Keratinocyte (primary cell): ENCODE data around the gene THBS1. TPM values are rescaled to one million over a fixed set of nuclear protein-coding genes. Genes with fewer than 3 reads are reported as not detected.
A peak's percentile ranks its signal among the peaks of the same experiment; 100 is the strongest.

Experiments
- DNase-seq: peaks from one replicate; pipeline ENCODE4 v3.0.0-alpha.2; 2011; ENCODE audit warnings: low read depth, missing footprints, low spot score
- FAIRE-seq: peaks from 2 replicates; lab custom pipeline; 2011; peaks lifted over from hg19 to GRCh38; lab: Jason Lieb, UNC
- H2AFZ ChIP-seq: 2 replicates; pipeline ENCODE4 v1.6.0; 2012; ENCODE audit warnings: low read length, control low read depth, inconsistent platforms; ENCODE audit not compliant: control insufficient read depth
- H3K27ac ChIP-seq: 2 replicates; pipeline ENCODE4 v1.5.1; 2011; ENCODE audit warnings: low read length; ENCODE audit not compliant: control insufficient read depth, insufficient read depth
- H3K27me3 ChIP-seq: 3 replicates; pipeline ENCODE4 v1.6.0; 2011; ENCODE audit warnings: low read length; ENCODE audit not compliant: control insufficient read depth, insufficient read depth; ENCODE audit errors: extremely low read depth
- H3K36me3 ChIP-seq, 2 experiments: 2 replicates in 1 of 2; 3 replicates in 1 of 2; pipeline ENCODE4 v1.5.1; 2011; ENCODE audit warnings: low read length in 2 of 2, mild to moderate bottlenecking in 1 of 2; ENCODE audit not compliant: control insufficient read depth in 2 of 2, insufficient read depth in 2 of 2; ENCODE audit errors: extremely low read depth in 1 of 2
- H3K4me1 ChIP-seq: 3 replicates; pipeline ENCODE4 v1.5.1; 2011; ENCODE audit warnings: low read length; ENCODE audit not compliant: control insufficient read depth, insufficient read depth; ENCODE audit errors: extremely low read depth
- H3K4me2 ChIP-seq: 3 replicates; pipeline ENCODE4 v1.6.0; 2011; ENCODE audit warnings: low read depth, low read length; ENCODE audit not compliant: control insufficient read depth, insufficient read depth; ENCODE audit errors: extremely low read depth
- H3K4me3 ChIP-seq, 3 experiments: fragments of 200-600 bp in 1 of 3; sonication (generic) in 1 of 3; 2 replicates in 2 of 3; 3 replicates in 1 of 3; pipeline ENCODE4 v1.5.1; 2011 to 2016; ENCODE audit warnings: low read length in 3 of 3, mild to moderate bottlenecking in 3 of 3, control low read depth in 2 of 3, inconsistent platforms in 1 of 3, low read depth in 1 of 3, mixed read lengths in 1 of 3, mixed run types in 1 of 3, moderate library complexity in 1 of 3; ENCODE audit not compliant: control insufficient read depth in 2 of 3, insufficient read depth in 2 of 3; ENCODE audit errors: extremely low read depth in 1 of 3
- H3K79me2 ChIP-seq: 2 replicates; pipeline ENCODE4 v1.6.0; 2012; ENCODE audit warnings: low read length; ENCODE audit not compliant: control insufficient read depth, insufficient read depth
- H3K9ac ChIP-seq: 3 replicates; pipeline ENCODE4 v1.6.0; 2011; ENCODE audit warnings: low read length; ENCODE audit not compliant: control insufficient read depth, insufficient read depth; ENCODE audit errors: extremely low read depth
- H3K9me1 ChIP-seq: 3 replicates; pipeline ENCODE4 v1.6.0; 2011; ENCODE audit warnings: low read length; ENCODE audit not compliant: control insufficient read depth, insufficient read depth; ENCODE audit errors: extremely low read depth
- H3K9me3 ChIP-seq: 2 replicates; pipeline ENCODE4 v1.5.1; 2012; ENCODE audit warnings: low read depth, low read length; ENCODE audit not compliant: control insufficient read depth
- H4K20me1 ChIP-seq: 3 replicates; pipeline ENCODE4 v1.6.0; 2011; ENCODE audit warnings: low read length; ENCODE audit not compliant: control insufficient read depth, insufficient read depth; ENCODE audit errors: extremely low read depth
- CTCF ChIP-seq, 3 experiments: IDR thresholded peaks in 1 of 3; conservative IDR thresholded peaks in 1 of 3; optimal IDR thresholded peaks in 1 of 3; 2 replicates in 2 of 3; 3 replicates in 1 of 3; pipeline versions ENCODE3 to v1.5.1; 2011; ENCODE audit warnings: low read length in 3 of 3, mild to moderate bottlenecking in 3 of 3, moderate library complexity in 2 of 3, control low read depth in 1 of 3, inconsistent platforms in 1 of 3; ENCODE audit not compliant: insufficient read depth in 2 of 3; ENCODE audit errors: extremely low read depth in 1 of 3
- EZH2 ChIP-seq: IDR thresholded peaks from one replicate; pipeline ENCODE4 v1.6.1; 2012; ENCODE audit warnings: inconsistent platforms, mild to moderate bottlenecking, low read length, moderate library complexity
- dilution Hi-C: fragments of 300-500 bp; cut with MboI; formaldehyde crosslinking; loops from one replicate; pipeline ENCODE4 v1.7.0; 2020; ENCODE audit warnings: low sequenced_read_pairs; ENCODE audit not compliant: extremely low pct_ligation_motif_present
- polyA plus RNA-seq, 5 experiments: library from polyadenylated mRNA; depleted of rRNA in 3 of 5; stranded (reverse) in 3 of 5; stranded (forward) in 1 of 5; unstranded in 1 of 5; fragments of >200 nt; gene quantifications; 1 replicate in 1 of 5; 2 replicates in 3 of 5; 3 replicates in 1 of 5; pipeline versions ENCODE4 v1.2.1 to v1.2.3, GENCODE V29; 2011 to 2012; ENCODE audit warnings: missing spikeins in 2 of 5, low read depth in 1 of 5, low replicate concordance in 1 of 5

THBS1 gene
- polyA plus RNA-seq, 1 donor (not counting 4 experiments of a cell fraction or from before 2014, with no cell fraction given), result 789 TPM

DNA sequence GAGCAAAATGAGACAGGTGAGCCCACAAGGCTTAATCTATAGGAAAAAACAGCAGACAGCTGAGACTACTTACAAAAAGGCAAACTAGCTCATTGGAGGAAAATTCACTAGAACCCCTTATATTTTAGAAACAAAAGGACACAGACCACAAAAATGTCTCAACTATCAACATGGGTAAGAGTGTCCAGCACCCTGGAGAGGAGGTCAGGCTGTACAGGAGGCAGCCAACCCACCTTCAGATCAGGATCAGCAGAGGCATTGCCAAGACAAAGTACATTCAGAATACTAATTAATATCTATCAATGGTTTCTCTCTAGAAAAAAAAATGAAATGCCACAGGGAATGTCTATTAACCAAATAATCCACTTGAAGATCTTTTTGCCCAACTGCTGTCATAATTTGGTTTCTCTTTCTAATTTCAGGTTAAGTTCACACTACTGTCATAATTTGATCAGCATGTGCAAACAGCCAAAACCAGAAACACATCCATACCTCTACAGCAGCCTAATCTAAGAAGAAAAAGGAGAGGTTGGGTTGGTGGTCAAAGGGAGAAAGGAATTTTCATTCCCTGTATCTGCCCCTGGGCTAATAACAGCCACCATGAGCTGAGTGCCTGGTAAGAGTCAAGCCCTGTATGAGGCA is 26.0 kb upstream of the THBS1 start:
- Histone ChIP-seq H3K27ac (no peak overlapping the region), H3K36me3 (no peaks in the 10 kb centered on the region), H3K4me1 (peaks cover 18% of the 10 kb centered on the region), H3K79me2 (no peaks in the 10 kb centered on the region), H3K9ac (no peak overlapping the region), H3K4me2 (no peak overlapping the region), H3K4me3 (no peak overlapping the region), H3K9me1 (no peaks in the 10 kb centered on the region), H3K27me3 (no peaks in the 10 kb centered on the region), H4K20me1 (no peaks in the 10 kb centered on the region), H3K9me3 (no peaks in the 10 kb centered on the region), H2AFZ (no peak overlapping the region)
- dilution Hi-C loops, result no loop called here
- FAIRE-seq, result no peak
- TF ChIP-seq EZH2, result no peak
- TF ChIP-seq CTCF (optimal IDR thresholded peaks at IDR 0.05 in 1 of 3, IDR thresholded peaks at IDR 0.05 in 1 of 3, conservative IDR thresholded peaks at IDR 0.05 in 1 of 3; ENCODE audit: extremely low read depth in 1 of 3, insufficient read depth in 2 of 3, low read length in 3 of 3), result no peak
- no peak for DNase-seq

- H4K20me1 ChIP-seq, result no peaks in the 10 kb centered on the region
- H3K27ac ChIP-seq, result no peak overlapping the region
- peak overlapping the region; percentile 56 for H3K4me2 ChIP-seq
- TF ChIP-seq EZH2 (no peak), CTCF (optimal IDR thresholded peaks at IDR 0.05 in 1 of 3, IDR thresholded peaks at IDR 0.05 in 1 of 3, conservative IDR thresholded peaks at IDR 0.05 in 1 of 3; ENCODE audit: extremely low read depth in 1 of 3, insufficient read depth in 2 of 3, low read length in 3 of 3) (peak in 2 of 3 experiments; percentile 10 to 40)
- no peaks in the 10 kb centered on the region for H3K79me2 ChIP-seq
- no peak overlapping the region for H2AFZ ChIP-seq
- H3K9me1 ChIP-seq, result no peaks in the 10 kb centered on the region
- no peaks in the 10 kb centered on the region for H3K9me3 ChIP-seq
- no peak overlapping the region for H3K9ac ChIP-seq
- dilution Hi-C loops, result no loop called here
- no peak overlapping the region for H3K4me3 ChIP-seq
- DNase-seq (no peak), FAIRE-seq (peak; percentile 73)
- H3K36me3 ChIP-seq, result no peaks in the 10 kb centered on the region
- peaks cover 18% of the 10 kb centered on the region for H3K4me1 ChIP-seq
- H3K27me3 ChIP-seq, result no peaks in the 10 kb centered on the region
Measured at GRCh38 chr15:39555885-39556284, 25.0 kb upstream of the THBS1 start.
